IMR-90 (cell line): ENCODE measurements around the gene PFKL. TPM values are rescaled to one million over a fixed set of nuclear protein-coding genes. Genes with fewer than 3 reads are reported as not detected.

Experiments used
- ATAC-seq: fragments of 200-7000 bp; cut with Tn5 transposase; 2 replicates; pipeline ENCODE4 v1.9.1; 2020; ENCODE audit warnings: low read depth, mild to moderate bottlenecking, moderate library complexity
- BruUV-seq: library from RNA; stranded (reverse); fragments of 400-500 nt; replicated peaks from 2 replicates; lab custom pipeline; 2021; lab: Mats Ljungman, UMichigan
- CTCF ChIA-PET: fragments of 300-600 bp; formaldehyde crosslinking; extraction: SDS; loops from one replicate; lab custom pipeline; 2021; ENCODE audit warnings: antibody characterized with exemption; lab: Yijun Ruan, JAX
- POLR2A ChIA-PET: fragments of 300-600 bp; sonication (Branson Sonifier 250); formaldehyde crosslinking; loops from one replicate; lab custom pipeline; 2022; ENCODE audit warnings: antibody characterized with exemption; ENCODE audit not compliant: unreplicated experiment; lab: Charles Lee
- DNase-seq: peaks from one replicate; pipeline ENCODE4 v3.0.0; 2013
- H2AFZ ChIP-seq: replicated peaks from 2 replicates; pipeline ENCODE3; 2013; ENCODE audit warnings: low read length, mild to moderate bottlenecking; ENCODE audit not compliant: poor library complexity
- H2AK5ac ChIP-seq: 2 replicates; pipeline ENCODE4 v1.6.1; 2013; ENCODE audit warnings: low read depth, low read length, inconsistent platforms
- H2AK9ac ChIP-seq: replicated peaks from 2 replicates; pipeline ENCODE3; 2013; ENCODE audit warnings: mild to moderate bottlenecking, low read depth, low read length, moderate library complexity; ENCODE audit not compliant: poor library complexity
- H2BK120ac ChIP-seq: 2 replicates; pipeline ENCODE4 v1.6.1; 2013; ENCODE audit warnings: low read depth, low read length, inconsistent platforms
- H2BK15ac ChIP-seq: 3 replicates; pipeline ENCODE4 v1.6.1; 2013; ENCODE audit warnings: low read depth, low read length, inconsistent platforms
- H2BK20ac ChIP-seq: 2 replicates; pipeline ENCODE4 v1.6.1; 2013; ENCODE audit warnings: low read depth, mild to moderate bottlenecking, inconsistent platforms, low read length, moderate library complexity
- H2BK5ac ChIP-seq: 2 replicates; pipeline ENCODE4 v1.6.1; 2013; ENCODE audit warnings: mild to moderate bottlenecking, low read depth, low read length, inconsistent platforms; ENCODE audit not compliant: poor library complexity, severe bottlenecking
- H3K14ac ChIP-seq: replicated peaks from 2 replicates; pipeline ENCODE4 v1.6.1; 2013; ENCODE audit warnings: low read depth, low read length, inconsistent platforms
- H3K18ac ChIP-seq: 2 replicates; pipeline ENCODE4 v1.6.1; 2013; ENCODE audit warnings: low read depth, low read length, control low read depth
- H3K23ac ChIP-seq: 2 replicates; pipeline ENCODE4 v1.6.1; 2013; ENCODE audit warnings: low read depth, low read length, inconsistent platforms
- H3K27ac ChIP-seq: 2 replicates; pipeline ENCODE4 v1.5.1; 2013; ENCODE audit warnings: mild to moderate bottlenecking, control low read depth, low read length; ENCODE audit not compliant: insufficient read depth
- H3K27me3 ChIP-seq: 2 replicates; pipeline ENCODE4 v1.6.1; 2013; ENCODE audit warnings: low read length; ENCODE audit not compliant: control insufficient read depth, insufficient read depth
- H3K36me3 ChIP-seq: 2 replicates; pipeline ENCODE4 v1.6.1; 2013; ENCODE audit warnings: low read length, mixed read lengths; ENCODE audit not compliant: control insufficient read depth, insufficient read depth
- H3K4ac ChIP-seq: 2 replicates; pipeline ENCODE4 v1.6.1; 2013; ENCODE audit warnings: low read depth, low read length, inconsistent platforms
- H3K4me1 ChIP-seq: 2 replicates; pipeline ENCODE4 v1.6.1; 2013; ENCODE audit warnings: low read length, mixed read lengths; ENCODE audit not compliant: control insufficient read depth, insufficient read depth
- H3K4me2 ChIP-seq: 2 replicates; pipeline ENCODE4 v1.6.1; 2013; ENCODE audit warnings: low read depth, mild to moderate bottlenecking, control low read depth, low read length, moderate library complexity
- H3K4me3 ChIP-seq: 2 replicates; pipeline ENCODE4 v1.5.1; 2013; ENCODE audit warnings: low read depth, mild to moderate bottlenecking, control low read depth, low read length, moderate library complexity; ENCODE audit not compliant: insufficient read depth
- H3K56ac ChIP-seq: 2 replicates; pipeline ENCODE4 v1.6.1; 2013; ENCODE audit warnings: low read length, inconsistent platforms; ENCODE audit not compliant: insufficient read depth; ENCODE audit errors: extremely low read depth
- H3K79me1 ChIP-seq, 2 experiments: 2 replicates each; pipeline ENCODE4 v1.6.1; 2013; ENCODE audit warnings: low read length in 2 of 2, inconsistent platforms in 1 of 2, low read depth in 1 of 2
- H3K9ac ChIP-seq: 2 replicates; pipeline ENCODE4 v1.6.1; 2013; ENCODE audit warnings: low read depth, low read length, control low read depth
- H3K9me1 ChIP-seq: 2 replicates; pipeline ENCODE4 v1.6.1; 2013; ENCODE audit warnings: low read length, inconsistent platforms; ENCODE audit not compliant: insufficient read depth
- H3K9me3 ChIP-seq: 2 replicates; pipeline ENCODE4 v1.6.1; 2013; ENCODE audit warnings: low read length; ENCODE audit not compliant: control insufficient read depth, insufficient read depth
- H4K20me1 ChIP-seq: 2 replicates; pipeline ENCODE4 v1.6.1; 2013; ENCODE audit warnings: low read length, inconsistent platforms; ENCODE audit not compliant: insufficient read depth
- H4K5ac ChIP-seq: 2 replicates; pipeline ENCODE4 v1.6.1; 2013; ENCODE audit warnings: mild to moderate bottlenecking, low read depth, low read length, control low read depth
- H4K8ac ChIP-seq, 2 experiments: 2 replicates each; pipeline ENCODE4 v1.6.1; 2013; ENCODE audit warnings: low read depth in 2 of 2, low read length in 2 of 2, control low read depth in 1 of 2, inconsistent platforms in 1 of 2
- H4K91ac ChIP-seq: 2 replicates; pipeline ENCODE4 v1.6.1; 2013; ENCODE audit warnings: low read depth, low read length, inconsistent platforms; ENCODE audit not compliant: insufficient read depth
- BHLHE40 ChIP-seq: fragments of 150-350 bp; IDR thresholded peaks from 2 replicates; pipeline ENCODE4 v1.6.1; 2016; ENCODE audit warnings: mild to moderate bottlenecking, low read depth, low read length
- CEBPB ChIP-seq: IDR thresholded peaks from 2 replicates; pipeline ENCODE4 v1.6.1; 2012; ENCODE audit warnings: low read depth, low read length, improper control_type of control experiment
- CHD1 ChIP-seq: IDR thresholded peaks from 2 replicates; pipeline ENCODE4 v1.6.1; 2012; ENCODE audit warnings: low read depth, low read length, improper control_type of control experiment
- ELK1 ChIP-seq: fragments of 150-350 bp; IDR thresholded peaks from 2 replicates; pipeline ENCODE4 v1.6.1; 2016; ENCODE audit warnings: low read depth, mild to moderate bottlenecking, low read length, moderate library complexity, borderline replicate concordance
- FOS ChIP-seq: fragments of 150-350 bp; IDR thresholded peaks from 2 replicates; pipeline ENCODE4 v1.6.1; 2016; ENCODE audit warnings: low read depth, low read length
- MAZ ChIP-seq: IDR thresholded peaks from 2 replicates; pipeline ENCODE4 v1.6.1; 2012; ENCODE audit warnings: low read depth, mild to moderate bottlenecking, low read length, improper control_type of control experiment, moderate library complexity, borderline replicate concordance
- MXI1 ChIP-seq: IDR thresholded peaks from 2 replicates; pipeline ENCODE4 v1.6.1; 2012; ENCODE audit warnings: low read depth, mild to moderate bottlenecking, low read length, moderate library complexity, borderline replicate concordance
- NFE2L2 ChIP-seq: fragments of 150-350 bp; IDR thresholded peaks from 2 replicates; pipeline ENCODE4 v1.6.1; 2016; ENCODE audit warnings: low read depth, mild to moderate bottlenecking, low read length
- POLR2A ChIP-seq: IDR thresholded peaks from 2 replicates; pipeline ENCODE4 v1.6.1; 2012; ENCODE audit warnings: mild to moderate bottlenecking, low read depth, low read length
- RAD21 ChIP-seq: IDR thresholded peaks from 2 replicates; pipeline ENCODE4 v1.6.1; 2012; ENCODE audit warnings: low read length, improper control_type of control experiment
- RCOR1 ChIP-seq: IDR thresholded peaks from 2 replicates; pipeline ENCODE4 v1.6.1; 2012; ENCODE audit warnings: mild to moderate bottlenecking, low read length, improper control_type of control experiment; ENCODE audit not compliant: insufficient replicate concordance
- SMC3 ChIP-seq: fragments of 150-350 bp; IDR thresholded peaks from 2 replicates; pipeline ENCODE4 v1.6.1; 2016; ENCODE audit warnings: low read depth, mild to moderate bottlenecking, antibody characterized with exemption, low read length, moderate library complexity
- USF2 ChIP-seq: fragments of 150-350 bp; IDR thresholded peaks from 2 replicates; pipeline ENCODE4 v1.6.1; 2017; ENCODE audit warnings: mild to moderate bottlenecking, antibody characterized with exemption, low read length, low read depth
- WGBS, 2 experiments: methylation state at CpG; one replicate each; pipeline versions ENCODE4 v1.1.5 to v1.1.7; 2013; ENCODE audit warnings: missing lambda C conversion rate in 2 of 2; ENCODE audit not compliant: insufficient read length in 1 of 2; ENCODE audit errors: extremely low coverage in 2 of 2; 5-methylcytosine and 5-hydroxymethylcytosine counted together
- dilution Hi-C: fragments of 300-500 bp; cut with HindIII; formaldehyde crosslinking; loops from one replicate; pipeline ENCODE4 v1.14.3; 2018; ENCODE audit warnings: low sequenced_read_pairs; ENCODE audit not compliant: unreplicated experiment
- in situ Hi-C: fragments of 300-500 bp; cut with MboI; formaldehyde crosslinking; loops from 3 replicates; pipeline ENCODE4 v1.14.3; 2019; ENCODE audit warnings: low sequenced_read_pairs, inconsistent platforms, mixed read lengths
- intact Hi-C: fragments of 100-400 bp; cut with micrococcal nuclease; formaldehyde crosslinking; loops from 2 replicates; pipeline ENCODE4 v1.10.0; 2022
- polyA plus RNA-seq, 3 experiments: library from polyadenylated mRNA; depleted of rRNA; stranded (reverse); fragments of >200 nt; gene quantifications; 2 replicates each; pipeline ENCODE4 v1.2.3, GENCODE V29; 2012; ENCODE audit warnings: low replicate concordance in 1 of 3
- total RNA-seq: library from RNA; depleted of rRNA; stranded (reverse); fragments of >200 nt; gene quantifications from 2 replicates; pipeline ENCODE4 v1.2.3, GENCODE V29; 2012

The PFKL gene
- total and polyA plus RNA-seq, 2 of the 4 experiments (the other 2 are of a cell fraction): 103 to 126 TPM

- TF ChIP-seq USF2: no peak
These were observed 7.7 kb upstream of the PFKL start (continued) for GRCh38 chr21:44291936-44292811.

GRCh38 chr21:44292812-44293195 lies 7.0 kb upstream of the PFKL start:
- POLR2A ChIA-PET: no interaction called here
- no TSS peak for BruUV-seq
- Histone ChIP-seq H3K4me1 (0 out of 2 replicates have a peak, but pooled peaks cover 3% of the 10 kb centered on the region), H3K79me1 (no peaks in the 10 kb centered on the region), H2AFZ (no peak overlapping the region), H3K9me3 (no peaks in the 10 kb centered on the region), H3K27me3 (peaks cover 12% of the 10 kb centered on the region; the same call in 1 of the 2 replicates), H3K18ac (no peak overlapping the region), H2BK15ac (no peak overlapping the region), H4K5ac (no peak overlapping the region), H4K20me1 (no peaks in the 10 kb centered on the region; the same call in 1 of the 2 replicates), H3K27ac (no peak overlapping the region), H2BK20ac (no peak overlapping the region), H3K56ac (no peak overlapping the region), H3K4me3 (no peak overlapping the region), H4K8ac (no peak overlapping the region), H3K14ac (no peak overlapping the region), H2AK5ac (no peak overlapping the region), H2BK120ac (no peak overlapping the region), H2BK5ac (no peak overlapping the region), H3K36me3 (no peaks in the 10 kb centered on the region), H3K23ac (no peak overlapping the region), H2AK9ac (no peak overlapping the region), H3K9me1 (no peaks in the 10 kb centered on the region), H3K9ac (no peak overlapping the region), H3K4ac (no peak overlapping the region), H4K91ac (no peak overlapping the region), H3K4me2 (no peak overlapping the region)
- intact Hi-C loops (no loop called here), dilution Hi-C loops (no loop called here), in situ Hi-C loops (no loop called here)
- no peak for TF ChIP-seq RCOR1
- TF ChIP-seq BHLHE40: no peak
- TF ChIP-seq POLR2A: no peak
- TF ChIP-seq CHD1: no peak
- no peak for TF ChIP-seq FOS
- no peak for TF ChIP-seq NFE2L2
- TF ChIP-seq ELK1: no peak
- TF ChIP-seq MAZ: no peak
- TF ChIP-seq CEBPB: no peak
- TF ChIP-seq RAD21: no peak
- no peak for TF ChIP-seq USF2
- no peak for TF ChIP-seq MXI1
- no peak for TF ChIP-seq SMC3
- no peak for ATAC-seq
- CTCF ChIA-PET: no interaction called here
- DNase-seq: no peak
- 100% methylated on average over 1 of the region's 15 CpGs; no CpG with 5 or more reads in 1 of the 2 experiments for WGBS, 2 experiments
